Measurements from ENCODE around the gene SPA17. TPM values are rescaled to one million over a fixed set of nuclear protein-coding genes. Genes with fewer than 3 reads are reported as not detected.

SPA17 gene
- total and polyA plus RNA-seq, 9 of the 15 experiments (the other 6 are each of a cell fraction or from before 2014, with no cell fraction given) = 6.0 to 19.5 (median 12.6) TPM

GRCh38 chr11:124669193-124669592 lies 4.5 kb upstream of the SPA17 start (continued):
- no peak for TF ChIP-seq AFF4 (CRISPR knock-in tag; IDR thresholded peaks at IDR 0.05)
- no peak for TF ChIP-seq SAFB (IDR thresholded peaks at IDR 0.05; ENCODE audit: borderline replicate concordance, low read depth, low read length)
- TF ChIP-seq JUN (IDR thresholded peaks at IDR 0.05; ENCODE audit: borderline replicate concordance, low read depth, low read length) = no peak
- TF ChIP-seq JUN (CRISPR knock-in tag; IDR thresholded peaks at IDR 0.05; ENCODE audit: borderline replicate concordance) = no peak
- TF ChIP-seq HDAC8 (tag; IDR thresholded peaks at IDR 0.05) = no peak
- TF ChIP-seq CTCF (IDR thresholded peaks at IDR 0.05 in 2 of 3, conservative IDR thresholded peaks at IDR 0.05 in 1 of 3; ENCODE audit: insufficient read depth in 2 of 3, low read depth in 1 of 3, low read length in 3 of 3) = peak; percentile 76 to 86 (median 78)
- TF ChIP-seq FOXO4 (CRISPR knock-in tag; IDR thresholded peaks at IDR 0.05) = no peak
- no peak for TF ChIP-seq NCOA2 (IDR thresholded peaks at IDR 0.05; ENCODE audit: partially characterized antibody in 2 of 2)
- TF ChIP-seq U2AF2 (optimal IDR thresholded peaks at IDR 0.05; ENCODE audit: low read depth, low read length) = no peak
- no peak for TF ChIP-seq ZNF280B (CRISPR knock-in tag; IDR thresholded peaks at IDR 0.05)
- TF ChIP-seq STAG1 (CRISPR knock-in tag; IDR thresholded peaks at IDR 0.05; ENCODE audit: borderline replicate concordance) = no peak
- TF ChIP-seq ZBTB5 (IDR thresholded peaks at IDR 0.05) = no peak
- no peak for TF ChIP-seq ZNF239 (CRISPR knock-in tag; IDR thresholded peaks at IDR 0.05)
- TF ChIP-seq RCOR1 (IDR thresholded peaks at IDR 0.05; ENCODE audit: borderline replicate concordance in 1 of 2, low read depth in 2 of 2, low read length in 2 of 2) = peak in 1 of 2 experiments; percentile 73; a peak in 1 of 4 replicates
- no peak for TF ChIP-seq SLC30A9 (CRISPR knock-in tag; IDR thresholded peaks at IDR 0.05)
- TF ChIP-seq ZEB2 (IDR thresholded peaks at IDR 0.05) = peak; percentile 67; the same call in 1 of the 2 replicates
- no peak for TF ChIP-seq RBM34 (IDR thresholded peaks at IDR 0.05; ENCODE audit: borderline replicate concordance, insufficient read depth, low read length)
- TF ChIP-seq GABPA (tag; conservative IDR thresholded peaks at IDR 0.05; ENCODE audit: low read depth) = 0 out of 2 replicates have a peak, but pooled peaks have one; percentile 24

Data from K562 (cell line).